Uterus (tissue), 4 donors: ENCODE results near the gene ARHGAP31. TPM values are rescaled to one million over a fixed set of nuclear protein-coding genes. Genes with fewer than 3 reads are reported as not detected.

ENCODE experiments used
- DNase-seq, 2 donors: peaks; one replicate each; pipeline ENCODE4 v3.0.0-alpha.2; 2019 to 2020
- H3K27ac ChIP-seq, 2 donors: fragments of 200-600 bp; sonication (generic); 1 replicate in 1 of 2; 2 replicates in 1 of 2; pipeline ENCODE4 v1.5.1; 2016 to 2018
- H3K27me3 ChIP-seq, 2 donors: fragments of 200-600 bp; sonication (generic); one replicate each; pipeline ENCODE4 v1.5.1; 2018 to 2019; ENCODE audit warnings: control low read depth in 1 of 2
- H3K36me3 ChIP-seq, 2 donors: fragments of 200-600 bp; sonication (generic); one replicate each; pipeline ENCODE4 v1.5.1; 2019; ENCODE audit warnings: control low read depth in 1 of 2
- H3K4me1 ChIP-seq, 2 donors: fragments of 200-600 bp; sonication (generic); one replicate each; pipeline ENCODE4 v1.5.1; 2018 to 2019; ENCODE audit warnings: control low read depth in 1 of 2
- H3K4me3 ChIP-seq, 2 donors: fragments of 200-600 bp; sonication (generic); 1 replicate in 1 of 2; 2 replicates in 1 of 2; pipeline ENCODE4 v1.5.1; 2018 to 2019; ENCODE audit warnings: mild to moderate bottlenecking in 1 of 2
- H3K9me3 ChIP-seq, 2 donors: fragments of 200-600 bp; sonication (generic); one replicate each; pipeline ENCODE4 v1.5.1; 2019; ENCODE audit warnings: control low read depth in 1 of 2
- POLR2A ChIP-seq, 2 donors: fragments of 450-650 bp; IDR thresholded peaks; one replicate each; pipeline ENCODE4 v1.6.1; 2016; ENCODE audit warnings: antibody characterized with exemption in 2 of 2, mild to moderate bottlenecking in 1 of 2, moderate library complexity in 1 of 2
- intact Hi-C: fragments of 100-400 bp; cut with DNase I; formaldehyde crosslinking; loops from one replicate; pipeline ENCODE4 v1.15.1; 2023; ENCODE audit warnings: low total_unique reads
- total RNA-seq, 4 donors: library from RNA; depleted of rRNA in 3 of 4; stranded (reverse); fragments of >200 nt in 3 of 4; gene quantifications; one replicate each; pipeline versions ENCODE4 v1.1.0 to v1.2.4, GENCODE V29; 2014 to 2023
- TF ChIP-seq, protein P1 (sequence below), 4 experiments: fragments of 200-600 bp in 2 of 4; fragments of 450-650 bp in 2 of 4; sonication (generic) in 2 of 4; IDR thresholded peaks; one replicate each; pipeline ENCODE4 v1.5.1; 2016 to 2019; ENCODE audit warnings: antibody characterized with exemption in 4 of 4, mild to moderate bottlenecking in 2 of 4, moderate library complexity in 1 of 4
- donor health status: DM: yes; HTN: yes; CAD: no.

ARHGAP31 gene
- total RNA-seq, 4 donors from 2014 or later, result 17.6 to 53.2 (median 29.4) TPM

DNA sequence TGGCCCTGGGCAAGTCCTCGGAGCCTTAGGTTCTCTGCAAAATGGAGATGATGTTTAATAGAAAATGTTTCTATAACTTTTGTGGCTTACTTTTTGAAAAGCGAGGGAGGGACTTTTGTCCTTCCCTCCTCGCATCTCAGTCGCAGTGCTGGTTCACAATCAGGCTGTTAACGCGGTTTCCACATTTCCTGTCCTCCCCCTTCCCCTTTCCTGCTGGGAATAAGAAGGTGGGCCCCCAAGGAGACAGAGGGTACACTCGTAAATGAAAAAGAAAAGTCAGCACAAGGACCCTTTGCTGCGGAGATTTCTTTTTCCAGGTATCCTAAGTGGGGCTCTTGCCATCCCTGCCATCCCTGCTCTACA lies 29.5 kb downstream of the ARHGAP31 start:
- no peaks in the 10 kb centered on the region for H3K36me3 ChIP-seq
- intact Hi-C loops, result no loop called here
- no peaks in the 10 kb centered on the region for H3K9me3 ChIP-seq
- TF ChIP-seq, protein P1, sequence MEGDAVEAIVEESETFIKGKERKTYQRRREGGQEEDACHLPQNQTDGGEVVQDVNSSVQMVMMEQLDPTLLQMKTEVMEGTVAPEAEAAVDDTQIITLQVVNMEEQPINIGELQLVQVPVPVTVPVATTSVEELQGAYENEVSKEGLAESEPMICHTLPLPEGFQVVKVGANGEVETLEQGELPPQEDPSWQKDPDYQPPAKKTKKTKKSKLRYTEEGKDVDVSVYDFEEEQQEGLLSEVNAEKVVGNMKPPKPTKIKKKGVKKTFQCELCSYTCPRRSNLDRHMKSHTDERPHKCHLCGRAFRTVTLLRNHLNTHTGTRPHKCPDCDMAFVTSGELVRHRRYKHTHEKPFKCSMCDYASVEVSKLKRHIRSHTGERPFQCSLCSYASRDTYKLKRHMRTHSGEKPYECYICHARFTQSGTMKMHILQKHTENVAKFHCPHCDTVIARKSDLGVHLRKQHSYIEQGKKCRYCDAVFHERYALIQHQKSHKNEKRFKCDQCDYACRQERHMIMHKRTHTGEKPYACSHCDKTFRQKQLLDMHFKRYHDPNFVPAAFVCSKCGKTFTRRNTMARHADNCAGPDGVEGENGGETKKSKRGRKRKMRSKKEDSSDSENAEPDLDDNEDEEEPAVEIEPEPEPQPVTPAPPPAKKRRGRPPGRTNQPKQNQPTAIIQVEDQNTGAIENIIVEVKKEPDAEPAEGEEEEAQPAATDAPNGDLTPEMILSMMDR (IDR thresholded peaks at IDR 0.05), result no peak
- TF ChIP-seq POLR2A (IDR thresholded peaks at IDR 0.05), result no peak
- DNase-seq, result no peak
- no peaks in the 10 kb centered on the region for H3K4me1 ChIP-seq
- peak overlapping the region; percentile 56 to 60 for H3K4me3 ChIP-seq
- peak overlapping the region; percentile 91 to 93 for H3K27ac ChIP-seq
- no peaks in the 10 kb centered on the region for H3K27me3 ChIP-seq

DNA sequence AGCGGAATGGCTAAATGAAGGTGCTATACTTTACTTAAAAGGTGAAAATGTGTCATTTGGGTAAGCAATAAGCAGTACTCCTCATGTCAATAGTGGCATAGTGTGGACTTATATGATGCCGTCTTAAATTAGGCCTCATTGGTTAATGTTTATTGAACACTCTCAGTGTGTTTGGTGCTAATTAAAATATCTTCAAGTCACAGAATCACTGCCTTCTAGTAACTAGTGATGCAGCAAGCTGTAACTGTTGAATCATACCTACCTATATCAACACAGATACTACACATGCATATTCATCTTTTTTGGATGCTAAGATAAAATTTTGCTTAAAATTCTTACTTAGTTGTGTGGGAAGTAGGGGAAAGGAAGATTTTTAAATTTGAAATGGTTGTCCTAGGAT lies 30.7 kb downstream of the ARHGAP31 start:
- Histone ChIP-seq H3K9me3 (no peaks in the 10 kb centered on the region), H3K27ac (no peak overlapping the region), H3K4me3 (no peak overlapping the region), H3K36me3 (no peaks in the 10 kb centered on the region), H3K4me1 (no peaks in the 10 kb centered on the region), H3K27me3 (no peaks in the 10 kb centered on the region)
- no peak for TF ChIP-seq POLR2A (IDR thresholded peaks at IDR 0.05)
- no peak for DNase-seq
- intact Hi-C loops, result no loop called here

DNA sequence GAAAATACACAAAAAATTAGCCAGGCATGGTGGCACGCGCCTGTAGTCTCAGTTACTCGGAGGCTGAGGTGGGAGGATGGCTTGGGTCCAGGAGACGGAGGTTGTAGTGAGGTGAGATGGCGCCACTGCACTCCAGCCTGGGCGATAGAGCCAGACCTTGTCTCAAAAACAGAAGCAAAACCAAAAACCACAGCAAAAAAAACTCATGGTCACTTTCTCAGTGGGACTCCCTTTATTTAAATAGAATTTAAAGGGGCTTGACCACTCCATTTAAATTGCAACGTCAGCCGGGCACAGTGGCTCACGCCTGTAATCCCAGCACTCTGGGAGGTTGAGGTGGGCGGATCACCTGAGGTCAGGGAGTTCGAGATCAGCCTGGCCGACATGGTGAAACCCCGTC lies 32.8 kb downstream of the ARHGAP31 start:
- Histone ChIP-seq H3K9me3 (no peaks in the 10 kb centered on the region), H3K4me3 (no peak overlapping the region), H3K27ac (no peak overlapping the region), H3K4me1 (no peaks in the 10 kb centered on the region), H3K36me3 (no peaks in the 10 kb centered on the region), H3K27me3 (no peaks in the 10 kb centered on the region)
- DNase-seq, result no peak
- TF ChIP-seq, protein P1 (IDR thresholded peaks at IDR 0.05), result no peak
- TF ChIP-seq POLR2A (IDR thresholded peaks at IDR 0.05), result no peak
- intact Hi-C loops, result no loop called here

DNA sequence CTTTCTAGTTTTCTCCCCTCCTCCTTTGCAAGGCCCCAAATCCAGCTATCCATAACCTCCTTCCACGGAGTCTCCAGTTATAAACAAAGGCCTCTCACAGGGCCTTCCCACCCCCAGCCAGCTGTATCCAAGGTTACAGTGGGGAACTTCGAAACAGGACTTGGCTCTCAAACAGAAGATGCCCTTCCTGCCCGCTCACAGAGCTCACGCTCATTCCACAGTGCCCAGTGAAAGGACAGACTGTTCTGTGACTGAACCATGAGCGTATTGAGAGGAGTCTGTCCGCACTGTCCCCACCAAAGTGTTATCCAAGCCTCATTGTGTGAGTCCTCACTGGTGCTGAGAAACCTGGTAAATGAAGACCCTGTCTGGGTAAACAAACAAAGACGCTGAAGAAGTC lies 35.4 kb downstream of the ARHGAP31 start:
- intact Hi-C loops, result no loop called here
- TF ChIP-seq POLR2A (IDR thresholded peaks at IDR 0.05), result no peak
- TF ChIP-seq, protein P1 (IDR thresholded peaks at IDR 0.05), result no peak
- no peaks in the 10 kb centered on the region for H3K36me3 ChIP-seq
- DNase-seq, result no peak
- no peak overlapping the region for H3K27ac ChIP-seq
- no peak overlapping the region for H3K4me3 ChIP-seq
- H3K27me3 ChIP-seq, result no peaks in the 10 kb centered on the region
- H3K9me3 ChIP-seq, result no peaks in the 10 kb centered on the region
- peaks cover 0 to 5% of the 10 kb centered on the region in 2 donors for H3K4me1 ChIP-seq

DNA sequence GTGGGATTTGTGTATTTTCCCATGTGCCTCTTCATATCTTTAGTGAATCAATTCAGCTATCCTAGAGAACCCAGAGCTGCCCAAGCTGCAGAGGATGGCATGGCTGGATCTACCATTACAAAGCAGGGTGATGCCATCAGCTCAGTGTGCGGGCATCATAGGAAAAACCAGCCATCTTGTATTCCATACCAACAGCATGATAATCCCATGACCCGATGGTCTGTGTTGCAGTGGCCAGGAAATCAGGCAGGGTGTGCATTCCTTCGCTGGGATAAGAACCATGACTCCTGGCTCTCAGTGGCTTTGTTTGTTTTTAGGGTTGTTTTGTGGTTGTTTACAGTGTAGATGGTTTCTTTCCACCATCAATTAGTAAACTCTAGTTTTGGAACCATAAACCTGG lies 36.0 kb downstream of the ARHGAP31 start:
- no peak for DNase-seq
- Histone ChIP-seq H3K4me1 (peaks cover 0 to 5% of the 10 kb centered on the region in 2 donors), H3K27me3 (no peaks in the 10 kb centered on the region), H3K4me3 (no peak overlapping the region), H3K27ac (no peak overlapping the region), H3K36me3 (no peaks in the 10 kb centered on the region), H3K9me3 (no peaks in the 10 kb centered on the region)
- intact Hi-C loops, result no loop called here
- no peak for TF ChIP-seq POLR2A (IDR thresholded peaks at IDR 0.05)
- TF ChIP-seq, protein P1 (IDR thresholded peaks at IDR 0.05), result no peak

DNA sequence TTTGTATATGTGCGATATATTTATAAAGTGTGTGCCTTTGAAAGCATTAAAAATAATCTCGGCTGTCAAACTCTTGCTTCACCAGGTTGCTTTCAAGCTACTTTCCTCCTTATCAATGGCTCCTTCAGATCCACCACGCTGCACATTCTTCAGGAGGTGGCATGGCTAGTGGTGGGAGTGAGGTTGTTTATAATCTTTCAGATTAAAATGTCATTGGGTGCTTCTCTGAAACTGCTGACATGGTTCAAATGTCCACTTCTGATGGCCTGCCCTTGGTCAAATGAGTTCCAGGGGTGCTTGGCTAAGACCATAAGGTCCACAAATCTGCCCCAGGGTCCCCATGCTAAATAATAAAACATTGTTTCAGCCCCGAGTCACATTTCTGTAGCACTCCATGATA lies 36.7 kb downstream of the ARHGAP31 start:
- DNase-seq, result no peak
- TF ChIP-seq, protein P1 (IDR thresholded peaks at IDR 0.05), result no peak
- no peak for TF ChIP-seq POLR2A (IDR thresholded peaks at IDR 0.05)
- no peaks in the 10 kb centered on the region for H3K9me3 ChIP-seq
- H3K4me3 ChIP-seq, result no peak overlapping the region
- no peaks in the 10 kb centered on the region for H3K36me3 ChIP-seq
- peaks cover 0 to 5% of the 10 kb centered on the region in 2 donors for H3K4me1 ChIP-seq
- H3K27ac ChIP-seq, result no peak overlapping the region
- H3K27me3 ChIP-seq, result no peaks in the 10 kb centered on the region
- intact Hi-C loops, result no loop called here
